Gastroesophageal sphincter (tissue), 3 donors: ENCODE data around the gene UCP2.

Experiments
- CTCF ChIP-seq, 4 experiments: fragments of 200-600 bp in 2 of 4; fragments of 450-650 bp in 2 of 4; sonication (generic) in 1 of 4; IDR thresholded peaks; one replicate each; pipeline ENCODE4 v1.5.1; 2017 to 2019; ENCODE audit warnings: antibody characterized with exemption in 4 of 4, mild to moderate bottlenecking in 2 of 4, moderate library complexity in 2 of 4
- EP300 ChIP-seq: sonication (generic); formaldehyde crosslinking; IDR thresholded peaks from one replicate; pipeline ENCODE4 v1.6.1; 2017; ENCODE audit warnings: antibody characterized with exemption, mild to moderate bottlenecking
- POLR2A ChIP-seq, 2 donors: fragments of 450-650 bp; IDR thresholded peaks; one replicate each; pipeline ENCODE4 v1.6.1; 2017; ENCODE audit warnings: antibody characterized with exemption in 2 of 2, mild to moderate bottlenecking in 2 of 2, moderate library complexity in 1 of 2
- POLR2AphosphoS5 ChIP-seq: sonication (generic); formaldehyde crosslinking; IDR thresholded peaks from one replicate; pipeline ENCODE4 v1.6.1; 2017; ENCODE audit warnings: antibody characterized with exemption

DNA sequence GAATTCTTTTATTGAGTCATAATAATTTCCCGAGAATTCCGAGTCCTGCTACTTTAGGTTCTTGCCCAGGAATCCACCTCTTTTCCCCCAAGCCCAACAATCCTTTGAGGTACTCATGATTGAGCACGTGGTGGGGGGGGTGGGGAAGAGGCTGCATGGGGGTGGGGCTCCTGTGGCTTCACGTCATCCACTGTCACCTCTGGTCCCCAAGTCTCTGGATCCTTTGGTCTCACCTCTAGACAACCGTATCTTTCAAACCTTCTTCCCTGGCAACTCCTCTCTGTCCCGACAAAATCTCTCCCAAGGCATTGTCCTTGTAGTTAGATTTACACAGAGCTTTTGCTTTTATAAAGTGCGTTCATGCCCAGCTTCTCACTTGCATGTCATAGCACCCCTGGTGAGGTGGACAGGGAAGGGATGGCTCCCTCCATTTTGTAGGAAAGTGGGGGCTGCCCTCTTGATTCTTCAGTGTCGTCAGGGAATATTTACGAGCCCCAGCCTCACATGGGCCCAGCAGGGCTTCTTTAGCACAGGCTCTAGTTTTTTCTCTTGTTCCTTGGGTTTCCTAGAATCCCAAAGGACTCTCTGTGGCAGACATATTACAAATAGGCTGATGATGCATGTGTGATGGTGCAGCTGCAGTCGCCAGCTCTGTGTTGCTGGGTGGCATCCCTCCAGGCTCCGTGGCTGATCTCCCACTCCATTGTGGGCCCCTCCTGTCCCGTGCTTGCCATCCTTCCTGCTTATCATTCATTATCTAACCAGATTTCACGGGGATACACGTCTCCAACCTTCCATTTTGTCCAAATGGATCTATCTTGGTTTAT, 17.9 kb upstream of the UCP2 start:
- TF ChIP-seq CTCF (IDR thresholded peaks at IDR 0.05) = no peak
- no peak for TF ChIP-seq EP300
- TF ChIP-seq POLR2A (IDR thresholded peaks at IDR 0.05) = no peak
- TF ChIP-seq POLR2AphosphoS5 = no peak
